Fibroblast of lung (primary cell): ENCODE data around the gene RFNG.

Experiments used
- CTCF ChIP-seq, 2 donors: IDR thresholded peaks in 1 of 2; conservative IDR thresholded peaks in 1 of 2; 1 replicate in 1 of 2; 2 replicates in 1 of 2; pipeline ENCODE4 v1.5.1; 2011 to 2012; ENCODE audit warnings: low read length in 2 of 2, control low read depth in 1 of 2, inconsistent platforms in 1 of 2, low read depth in 1 of 2, mild to moderate bottlenecking in 1 of 2
- EZH2 ChIP-seq: IDR thresholded peaks from 2 replicates; pipeline ENCODE4 v1.5.1; 2012; ENCODE audit warnings: low read length, control low read depth, mild to moderate bottlenecking; ENCODE audit errors: missing control alignments

DNA sequence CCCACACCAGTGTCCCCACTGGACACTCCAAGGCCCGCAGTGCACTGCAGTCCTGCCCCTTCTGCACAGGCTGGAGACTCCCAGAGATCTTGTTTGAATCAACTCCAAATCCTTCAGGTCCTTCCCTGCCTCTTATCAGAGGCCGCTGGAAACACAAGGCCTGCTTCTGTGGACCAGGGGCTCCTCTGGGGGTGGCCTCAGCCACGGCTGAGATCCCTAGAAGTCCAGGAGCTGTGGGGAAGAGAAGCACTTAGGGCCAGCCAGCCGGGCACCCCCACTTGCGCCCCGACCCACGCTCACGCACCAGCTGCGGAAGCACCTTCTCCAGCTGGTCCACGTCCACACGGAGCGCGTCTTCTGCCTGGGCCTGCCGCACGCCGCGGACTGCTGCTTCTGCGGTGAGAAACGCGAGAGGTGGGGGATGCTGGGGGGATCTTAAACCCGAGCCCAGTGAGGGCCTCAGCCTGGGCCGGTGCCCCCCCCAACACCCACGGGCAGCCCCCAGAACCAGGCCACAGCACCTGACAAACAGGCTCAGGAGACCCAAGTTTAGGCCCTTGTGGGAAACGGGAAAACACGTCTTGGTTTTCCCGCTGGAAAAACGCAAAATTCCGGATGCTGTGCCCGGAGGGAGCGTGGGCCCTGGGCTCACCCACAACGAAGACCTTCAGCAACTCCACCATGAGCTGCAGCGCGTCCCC lies 32.5 kb downstream of the RFNG start:
- TF ChIP-seq CTCF (conservative IDR thresholded peaks at IDR 0.05 in 1 of 2, IDR thresholded peaks at IDR 0.05 in 1 of 2; ENCODE audit: low read depth in 1 of 2, low read length in 2 of 2) (no peak), EZH2 (no peak)
